B cell (primary cell): Measurements from ENCODE around the gene RORC.

ENCODE experiments used
- CTCF ChIP-seq: fragments of 200-600 bp; IDR thresholded peaks from one replicate; pipeline ENCODE4 v1.8.0; 2022; ENCODE audit warnings: antibody characterized with exemption, mild to moderate bottlenecking
- EZH2 ChIP-seq: IDR thresholded peaks from 2 replicates; pipeline ENCODE4 v1.6.1; 2012; ENCODE audit warnings: borderline replicate concordance, low read depth, mild to moderate bottlenecking, moderate library complexity, low read length; ENCODE audit not compliant: insufficient read depth, poor library complexity, severe bottlenecking

- TF ChIP-seq CTCF (no peak), EZH2 (no peak)
Measured at GRCh38 chr1:151782741-151783140, 48.9 kb downstream of the RORC start.
